Nephron (organoid): ENCODE measurements around the gene ERCC2.

Source experiments
- H3K27ac Mint-ChIP-seq, 3 experiments: 2 replicates each; pipeline ENCODE4 v1.8.0; 2020; ENCODE audit warnings: mixed read lengths in 3 of 3, mild to moderate bottlenecking in 2 of 3, moderate library complexity in 1 of 3
- H3K27me3 Mint-ChIP-seq: 2 replicates; pipeline ENCODE4 v1.8.0; 2021; ENCODE audit warnings: low read depth, mild to moderate bottlenecking, moderate library complexity, mixed read lengths
- H3K36me3 Mint-ChIP-seq: 2 replicates; pipeline ENCODE4 v1.8.0; 2020; ENCODE audit warnings: low read depth, mixed read lengths
- H3K4me1 Mint-ChIP-seq: 2 replicates; pipeline ENCODE4 v1.8.0; 2020; ENCODE audit warnings: mixed read lengths
- H3K4me3 Mint-ChIP-seq, 3 experiments: 2 replicates each; pipeline ENCODE4 v1.8.0; 2020; ENCODE audit warnings: mild to moderate bottlenecking in 3 of 3, mixed read lengths in 3 of 3, moderate library complexity in 2 of 3
- H3K9me3 Mint-ChIP-seq: 2 replicates; pipeline ENCODE4 v1.8.0; 2020; ENCODE audit warnings: mixed read lengths
- TF ChIP-seq, protein P1 (sequence below), 3 experiments: fragments of 200-600 bp; sonication (generic); IDR thresholded peaks; one replicate each; pipeline ENCODE4 v1.5.0; 2021; ENCODE audit warnings: antibody characterized with exemption in 3 of 3; ENCODE audit not compliant: unreplicated experiment in 3 of 3

Gene ERCC2

DNA sequence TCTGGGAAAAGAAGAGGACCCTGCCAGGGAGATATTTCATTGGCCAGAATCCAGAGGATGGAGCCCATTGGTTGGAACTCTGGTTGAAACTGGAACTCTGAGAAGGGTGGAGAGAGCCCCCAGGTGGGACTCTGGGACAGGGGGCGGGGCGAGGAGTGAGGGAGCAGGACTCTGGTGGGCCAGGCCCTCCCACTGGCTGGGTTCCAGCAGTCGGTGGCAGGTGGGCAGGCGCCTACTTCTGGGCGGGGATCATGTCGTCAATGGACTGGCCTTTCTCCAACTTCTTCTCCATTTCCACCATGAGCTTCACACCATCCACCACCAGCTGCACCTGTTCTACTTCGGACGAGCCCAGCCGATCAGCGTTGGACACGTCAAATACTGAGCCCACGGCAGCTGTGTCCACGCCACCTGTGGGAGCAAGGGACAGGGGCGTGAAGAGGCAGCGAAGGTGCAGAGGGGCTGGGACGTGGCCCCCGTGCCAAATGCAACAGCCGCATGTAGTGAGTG is 63.8 kb downstream of the ERCC2 start:
- no peaks in the 10 kb centered on the region for H3K9me3 Mint-ChIP-seq

DNA sequence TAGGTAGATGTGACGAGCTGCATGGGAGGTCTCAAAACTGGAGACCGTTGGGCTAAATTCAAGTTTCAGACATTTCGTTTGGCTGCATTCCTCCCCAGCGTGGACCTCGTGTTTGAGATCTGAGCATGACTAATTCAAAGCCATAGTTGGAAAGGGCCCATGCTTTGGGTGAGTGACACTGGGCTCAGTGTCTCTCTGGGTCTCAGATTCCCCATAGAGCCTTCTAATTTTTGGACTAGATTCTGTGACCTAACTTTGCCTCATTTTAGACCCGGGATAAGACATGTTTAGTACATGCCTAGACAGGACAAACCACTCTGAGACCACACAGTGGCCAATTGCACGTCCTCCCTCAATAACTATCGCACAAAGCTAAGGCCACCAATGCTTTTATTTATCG is 64.3 kb downstream of the ERCC2 start:
- no peak overlapping the region for H3K27ac Mint-ChIP-seq
- no peaks in the 10 kb centered on the region for H3K27me3 Mint-ChIP-seq

More for the DNA sequence above, 63.8 kb downstream of the ERCC2 start:
- H3K36me3 Mint-ChIP-seq, result peaks cover 9% of the 10 kb centered on the region
- H3K4me1 Mint-ChIP-seq, result peaks cover 18% of the 10 kb centered on the region
- no peak overlapping the region for H3K27ac Mint-ChIP-seq
- H3K4me3 Mint-ChIP-seq, result no peak overlapping the region
- H3K27me3 Mint-ChIP-seq, result no peaks in the 10 kb centered on the region
- TF ChIP-seq, protein P1, sequence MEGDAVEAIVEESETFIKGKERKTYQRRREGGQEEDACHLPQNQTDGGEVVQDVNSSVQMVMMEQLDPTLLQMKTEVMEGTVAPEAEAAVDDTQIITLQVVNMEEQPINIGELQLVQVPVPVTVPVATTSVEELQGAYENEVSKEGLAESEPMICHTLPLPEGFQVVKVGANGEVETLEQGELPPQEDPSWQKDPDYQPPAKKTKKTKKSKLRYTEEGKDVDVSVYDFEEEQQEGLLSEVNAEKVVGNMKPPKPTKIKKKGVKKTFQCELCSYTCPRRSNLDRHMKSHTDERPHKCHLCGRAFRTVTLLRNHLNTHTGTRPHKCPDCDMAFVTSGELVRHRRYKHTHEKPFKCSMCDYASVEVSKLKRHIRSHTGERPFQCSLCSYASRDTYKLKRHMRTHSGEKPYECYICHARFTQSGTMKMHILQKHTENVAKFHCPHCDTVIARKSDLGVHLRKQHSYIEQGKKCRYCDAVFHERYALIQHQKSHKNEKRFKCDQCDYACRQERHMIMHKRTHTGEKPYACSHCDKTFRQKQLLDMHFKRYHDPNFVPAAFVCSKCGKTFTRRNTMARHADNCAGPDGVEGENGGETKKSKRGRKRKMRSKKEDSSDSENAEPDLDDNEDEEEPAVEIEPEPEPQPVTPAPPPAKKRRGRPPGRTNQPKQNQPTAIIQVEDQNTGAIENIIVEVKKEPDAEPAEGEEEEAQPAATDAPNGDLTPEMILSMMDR (IDR thresholded peaks at IDR 0.05; ENCODE audit: unreplicated experiment in 3 of 3), result no peak

DNA sequence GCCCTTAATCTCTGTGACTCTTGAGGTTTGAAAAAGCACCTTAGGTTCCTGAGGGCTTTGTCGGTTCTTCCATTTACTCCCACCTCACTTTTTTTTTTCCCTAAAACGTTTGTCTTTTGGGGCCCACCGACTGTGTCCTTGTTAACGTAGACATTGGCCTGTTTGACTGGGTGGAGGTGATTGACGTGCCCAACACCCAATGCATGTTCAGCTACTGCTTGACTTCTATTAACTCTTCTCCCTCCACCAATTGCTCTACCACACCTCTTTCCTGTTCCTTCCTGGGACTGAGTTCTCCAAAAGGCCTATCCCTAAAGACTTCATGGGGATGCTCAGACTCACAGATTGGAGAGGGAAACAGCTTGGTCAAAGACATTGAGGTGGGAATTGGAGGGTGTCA is 65.0 kb downstream of the ERCC2 start:
- Mint-ChIP-seq H3K4me3 (no peak overlapping the region), H3K36me3 (peaks cover 13% of the 10 kb centered on the region), H3K4me1 (peaks cover 18% of the 10 kb centered on the region), H3K27me3 (no peaks in the 10 kb centered on the region), H3K9me3 (no peaks in the 10 kb centered on the region), H3K27ac (no peak overlapping the region)
- TF ChIP-seq, protein P1 (IDR thresholded peaks at IDR 0.05; ENCODE audit: unreplicated experiment in 3 of 3), result no peak

More for the DNA sequence above, 64.3 kb downstream of the ERCC2 start:
- Mint-ChIP-seq H3K36me3 (peaks cover 9% of the 10 kb centered on the region), H3K4me3 (no peak overlapping the region), H3K9me3 (no peaks in the 10 kb centered on the region), H3K4me1 (peaks cover 18% of the 10 kb centered on the region)
- TF ChIP-seq, protein P1 (IDR thresholded peaks at IDR 0.05; ENCODE audit: unreplicated experiment in 3 of 3), result no peak

DNA sequence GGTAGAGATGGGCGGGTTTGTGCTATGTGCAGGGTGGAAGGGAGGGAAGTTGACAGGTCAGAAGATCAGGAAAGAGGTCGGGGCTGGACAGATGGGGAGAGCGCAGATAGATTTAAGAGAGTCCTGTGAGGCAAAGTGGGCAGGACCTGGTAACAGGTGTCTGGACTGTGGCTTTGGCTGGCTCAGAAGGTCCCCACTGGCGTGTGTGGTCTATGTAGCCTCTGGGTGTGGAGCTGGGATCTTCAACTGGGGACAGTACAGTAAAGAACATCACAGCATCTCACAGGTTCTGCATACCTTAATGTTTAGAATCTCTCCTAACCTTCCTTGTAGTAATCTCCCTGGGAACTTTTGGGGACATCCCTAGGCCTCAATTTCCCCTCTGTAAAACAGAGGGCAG is 65.4 kb downstream of the ERCC2 start:
- Mint-ChIP-seq H3K36me3 (peaks cover 17% of the 10 kb centered on the region), H3K4me1 (peaks cover 18% of the 10 kb centered on the region), H3K9me3 (no peaks in the 10 kb centered on the region), H3K4me3 (no peak overlapping the region), H3K27me3 (no peaks in the 10 kb centered on the region), H3K27ac (no peak overlapping the region)
- TF ChIP-seq, protein P1 (IDR thresholded peaks at IDR 0.05; ENCODE audit: unreplicated experiment in 3 of 3), result no peak

DNA sequence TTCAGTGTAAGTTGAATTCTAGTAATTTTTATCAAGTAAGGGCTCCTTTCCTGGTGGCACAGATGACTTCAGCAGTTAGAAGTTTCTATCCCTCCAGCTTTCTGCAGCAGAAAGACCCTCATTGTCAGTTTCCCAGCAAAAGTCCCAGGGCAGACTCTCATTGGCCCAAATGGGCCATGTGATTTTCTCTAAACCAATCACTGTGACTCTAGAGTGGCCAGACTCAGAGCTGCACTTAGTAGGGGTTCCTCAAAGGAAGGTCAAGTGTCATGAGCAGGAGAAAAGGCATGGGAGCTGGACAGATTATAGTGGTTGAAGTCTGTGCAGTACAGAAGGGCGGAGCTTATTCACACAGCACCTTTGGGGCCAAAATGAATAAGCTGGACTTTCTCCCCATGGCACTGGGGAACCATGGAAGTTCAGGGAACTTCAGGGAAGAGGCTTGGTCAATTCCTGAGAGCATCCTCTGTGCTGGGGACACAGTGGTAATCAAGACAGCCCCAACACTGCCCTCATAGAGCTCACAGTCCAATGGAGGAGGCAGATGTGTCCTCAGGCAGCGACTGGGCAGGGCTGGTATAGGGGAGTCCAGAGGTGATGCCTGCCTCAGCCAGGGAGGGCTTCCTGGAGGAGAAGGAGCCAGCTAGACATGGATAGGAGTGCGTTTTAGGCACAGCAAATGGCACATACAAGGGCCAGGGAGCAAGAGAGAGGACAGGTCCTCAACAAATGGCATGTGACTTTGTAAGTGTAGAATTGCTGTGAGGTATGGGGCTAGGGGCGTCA is 66.0 kb downstream of the ERCC2 start:
- Mint-ChIP-seq H3K27ac (no peak overlapping the region), H3K4me3 (no peak overlapping the region), H3K9me3 (no peaks in the 10 kb centered on the region), H3K4me1 (peaks cover 18% of the 10 kb centered on the region), H3K36me3 (peaks cover 22% of the 10 kb centered on the region), H3K27me3 (no peaks in the 10 kb centered on the region)
- TF ChIP-seq, protein P1 (IDR thresholded peaks at IDR 0.05; ENCODE audit: unreplicated experiment in 3 of 3), result no peak
